Measurements from ENCODE around the gene PDE11A.

- TF ChIP-seq TAF1 (IDR thresholded peaks at IDR 0.05; ENCODE audit: borderline replicate concordance, insufficient read depth, low read length), result no peak
- no peak for TF ChIP-seq POLR2AphosphoS5 (IDR thresholded peaks at IDR 0.05; ENCODE audit: low read depth, low read length)
- TF ChIP-seq REST (IDR thresholded peaks at IDR 0.05; ENCODE audit: insufficient read depth in 1 of 2, low read depth in 2 of 2, low read length in 2 of 2), result no peak
- no peak for TF ChIP-seq SIN3A (IDR thresholded peaks at IDR 0.05; ENCODE audit: borderline replicate concordance, insufficient read depth, low read length)
- TF ChIP-seq FOXP2 (optimal IDR thresholded peaks at IDR 0.05; ENCODE audit: borderline replicate concordance, extremely low read depth, extremely low read length, insufficient read depth), result no peak
Observed at GRCh38 chr2:177754492-177754873, 318.1 kb downstream of the PDE11A start.
